ENCODE data around the gene VPS35L. TPM values are rescaled to one million over a fixed set of nuclear protein-coding genes. Genes with fewer than 3 reads are reported as not detected.

VPS35L gene
- total RNA-seq, 1 donor from 2014 or later: 45.7 TPM

DNA sequence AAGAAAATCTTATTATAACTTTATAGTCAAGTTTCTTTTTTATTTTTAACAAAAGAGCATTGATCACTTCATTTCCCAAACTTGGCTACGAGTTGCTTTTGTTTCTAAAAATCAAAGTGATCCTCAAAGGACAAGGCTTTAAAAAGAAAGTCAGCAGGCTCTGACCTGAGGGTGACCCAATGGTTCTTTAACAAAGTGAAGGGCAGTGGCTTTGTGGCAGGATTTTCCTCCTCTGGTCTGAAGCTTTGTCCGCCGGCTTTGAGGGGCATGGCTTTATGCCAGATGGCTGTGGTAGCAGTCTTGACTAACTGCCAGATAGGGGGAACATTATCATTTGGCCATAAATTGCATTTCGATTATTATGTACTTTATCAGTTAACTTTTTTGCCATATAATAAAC lies 191.1 kb downstream of the VPS35L start:
- H3K9me3 Mint-ChIP-seq: no peaks in the 10 kb centered on the region
- H3K4me3 Mint-ChIP-seq (ENCODE audit: low read depth): no peak overlapping the region
- no peaks in the 10 kb centered on the region for H3K4me1 Mint-ChIP-seq (ENCODE audit: low read depth)
- DNase-seq (ENCODE audit: low spot score): no peak
- no peaks in the 10 kb centered on the region for H3K27me3 Mint-ChIP-seq (ENCODE audit: low read depth)
- H3K27ac Mint-ChIP-seq: no peak overlapping the region
- no peaks in the 10 kb centered on the region for H3K36me3 Mint-ChIP-seq (ENCODE audit: low read depth)
- intact Hi-C loops (cut with micrococcal nuclease): no loop called here

DNA sequence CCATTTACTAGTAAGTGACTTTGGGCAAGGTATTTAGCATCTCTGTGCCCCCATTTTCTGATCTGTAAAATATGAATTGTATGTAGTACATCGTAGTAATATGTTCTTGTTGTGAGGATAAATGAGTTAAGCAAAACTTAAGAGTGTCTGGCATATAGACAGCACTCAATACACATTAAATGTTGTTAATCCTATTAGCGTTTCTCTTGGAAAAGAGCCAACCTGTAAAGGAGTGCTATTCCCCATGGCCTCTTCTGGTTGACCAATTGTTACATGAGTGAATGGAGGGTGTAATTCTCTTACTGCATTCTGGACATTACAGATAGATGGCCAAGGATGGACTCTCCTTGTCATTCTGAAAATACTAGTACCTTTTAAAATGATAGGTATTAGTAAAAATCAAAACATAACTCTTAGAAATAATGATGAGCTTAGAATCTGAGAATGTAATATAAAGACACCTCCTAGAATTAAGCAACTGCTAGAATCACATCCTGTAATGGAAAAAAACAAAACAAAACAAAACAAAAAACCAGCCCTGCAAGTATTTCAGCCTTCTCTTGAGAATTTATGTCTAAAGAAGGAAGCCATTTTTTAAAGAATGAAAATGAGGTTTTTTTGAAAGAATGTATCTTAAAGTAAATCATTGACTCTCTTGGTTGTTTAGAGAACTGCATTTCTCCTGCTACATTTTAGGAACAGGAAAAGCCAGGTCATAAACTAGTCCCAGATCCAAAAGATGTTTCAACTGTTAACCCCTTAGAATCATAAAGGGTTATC lies 193.1 kb downstream of the VPS35L start:
- no peak overlapping the region for H3K4me3 Mint-ChIP-seq (ENCODE audit: low read depth)
- H3K27ac Mint-ChIP-seq: no peak overlapping the region
- DNase-seq (ENCODE audit: low spot score): no peak
- H3K36me3 Mint-ChIP-seq (ENCODE audit: low read depth): no peaks in the 10 kb centered on the region
- intact Hi-C loops (cut with micrococcal nuclease): no loop called here
- no peaks in the 10 kb centered on the region for H3K27me3 Mint-ChIP-seq (ENCODE audit: low read depth)
- H3K9me3 Mint-ChIP-seq: no peaks in the 10 kb centered on the region
- H3K4me1 Mint-ChIP-seq (ENCODE audit: low read depth): no peaks in the 10 kb centered on the region

DNA sequence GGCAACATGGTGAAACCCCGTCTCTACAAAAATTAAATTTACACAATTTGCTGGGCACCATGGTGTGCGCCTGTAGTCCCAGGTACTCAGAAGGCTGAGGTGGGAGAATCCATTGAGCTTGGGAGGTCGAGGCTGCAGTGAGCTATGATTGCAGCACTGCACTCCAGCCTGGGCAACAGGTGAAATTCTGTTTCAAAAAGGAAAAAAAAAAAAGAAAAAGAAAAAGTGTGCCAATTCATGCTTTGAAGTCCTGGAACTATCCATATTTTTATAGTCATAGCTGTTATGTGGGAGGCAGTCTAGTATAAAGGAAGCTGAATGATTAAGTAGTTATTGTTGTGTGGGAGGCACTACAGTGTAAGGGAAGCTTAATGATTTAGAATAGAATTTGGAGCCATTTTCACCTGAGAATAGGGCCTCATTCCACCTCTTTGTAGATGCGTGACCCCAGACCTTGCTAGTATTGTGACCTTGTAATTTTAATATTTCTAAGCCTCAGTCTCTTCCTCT lies 194.1 kb downstream of the VPS35L start:
- Mint-ChIP-seq H3K4me3 (ENCODE audit: low read depth) (no peak overlapping the region), H3K36me3 (ENCODE audit: low read depth) (no peaks in the 10 kb centered on the region), H3K4me1 (ENCODE audit: low read depth) (no peaks in the 10 kb centered on the region), H3K9me3 (no peaks in the 10 kb centered on the region), H3K27ac (no peak overlapping the region), H3K27me3 (ENCODE audit: low read depth) (no peaks in the 10 kb centered on the region)
- DNase-seq (ENCODE audit: low spot score): no peak
- intact Hi-C loops (cut with micrococcal nuclease): no loop called here

Other genes starting within 250 kb of the VPS35L start
- gene TMC5, start 137.8 kb upstream of the VPS35L start, total RNA-seq: 0.05 TPM in 1 of 2 replicates, not detected in the other
- gene GDE1, start 33.6 kb upstream of the VPS35L start, total RNA-seq: 32.4 and 32.8 TPM in 2 replicates
- gene CCP110, start 31.8 kb upstream of the VPS35L start, total RNA-seq: 25.9 and 30.2 TPM in 2 replicates
- gene KNOP1, start 162.5 kb downstream of the VPS35L start, total RNA-seq: 29.2 and 30.1 TPM in 2 replicates
- 0.89 and 1.0 TPM in 2 replicates for gene IQCK, start 162.6 kb downstream of the VPS35L start, total RNA-seq